ENCODE results near the gene BCO1. TPM values are rescaled to one million over a fixed set of nuclear protein-coding genes. Genes with fewer than 3 reads are reported as not detected.

BCO1 gene
- total RNA-seq, 1 donor from 2014 or later, result not detected

DNA sequence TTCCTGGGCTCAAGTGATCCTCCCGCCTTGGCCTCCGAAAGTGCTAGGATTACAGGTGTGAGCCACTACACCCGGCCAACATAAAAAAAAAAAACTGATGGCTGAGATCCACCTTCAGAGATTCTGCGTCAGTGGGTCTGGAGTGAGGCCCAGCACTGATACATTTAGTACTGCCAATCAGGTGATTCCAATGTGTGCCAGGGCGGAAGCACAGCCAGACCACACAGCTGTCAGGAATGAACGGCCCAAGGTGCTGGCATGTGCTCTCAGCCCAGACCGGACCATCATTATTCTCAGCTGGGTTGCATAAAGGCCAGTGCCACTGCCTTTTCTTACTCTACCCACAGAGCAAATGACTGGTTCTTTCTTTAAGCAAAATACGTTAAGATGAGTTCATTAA lies 1.2 kb upstream of the BCO1 start:
- intact Hi-C loops (cut with DNase I), result no loop called here
- no peaks in the 10 kb centered on the region for H3K4me1 ChIP-seq
- H3K27me3 ChIP-seq, result no peaks in the 10 kb centered on the region
- no peak for DNase-seq (ENCODE audit: low spot score in 2 of 2)
- TF ChIP-seq CTCF (IDR thresholded peaks at IDR 0.05), result no peak
- H3K36me3 ChIP-seq, result no peaks in the 10 kb centered on the region
- no peak overlapping the region for H3K27ac ChIP-seq
- no peaks in the 10 kb centered on the region for H3K9me3 ChIP-seq
- no peak overlapping the region for H3K4me3 ChIP-seq

DNA sequence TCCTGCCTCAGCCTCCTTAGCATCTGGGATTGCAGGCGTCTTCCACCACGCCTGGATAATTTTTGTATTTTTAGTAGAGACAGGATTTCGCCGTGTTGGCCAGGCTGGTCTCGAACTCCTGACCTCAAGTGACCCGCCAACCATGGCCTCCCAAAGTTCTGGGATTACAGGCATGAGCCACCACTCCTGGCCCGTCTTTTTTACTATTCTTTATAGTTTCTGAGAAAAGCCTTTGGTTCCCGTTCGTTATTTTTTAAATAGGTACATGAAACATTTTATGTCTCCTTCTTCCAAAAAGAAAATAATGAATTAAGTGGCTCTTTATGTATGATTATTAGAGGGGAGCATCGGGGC lies 570 bp upstream of the BCO1 start:
- intact Hi-C loops (cut with DNase I), result no loop called here
- Histone ChIP-seq H3K4me3 (no peak overlapping the region), H3K27ac (no peak overlapping the region), H3K9me3 (no peaks in the 10 kb centered on the region), H3K36me3 (no peaks in the 10 kb centered on the region), H3K27me3 (no peaks in the 10 kb centered on the region), H3K4me1 (no peaks in the 10 kb centered on the region)
- no peak for TF ChIP-seq CTCF (IDR thresholded peaks at IDR 0.05)
- no peak for DNase-seq (ENCODE audit: low spot score in 2 of 2)

GRCh38 chr16:81239367-81240121 lies 1.1 kb downstream of the BCO1 start:
- Histone ChIP-seq H3K4me3 (no peak overlapping the region), H3K27ac (no peak overlapping the region), H3K27me3 (no peaks in the 10 kb centered on the region), H3K4me1 (no peaks in the 10 kb centered on the region), H3K36me3 (no peaks in the 10 kb centered on the region), H3K9me3 (no peaks in the 10 kb centered on the region)
- DNase-seq (ENCODE audit: low spot score in 2 of 2), result no peak
- intact Hi-C loops (cut with DNase I), result no loop called here
- TF ChIP-seq CTCF (IDR thresholded peaks at IDR 0.05), result no peak

- Histone ChIP-seq H3K4me3 (no peak overlapping the region), H3K27ac (no peak overlapping the region), H3K4me1 (no peaks in the 10 kb centered on the region), H3K36me3 (no peaks in the 10 kb centered on the region), H3K27me3 (no peaks in the 10 kb centered on the region), H3K9me3 (no peaks in the 10 kb centered on the region)
- intact Hi-C loops (cut with DNase I), result no loop called here
- DNase-seq (ENCODE audit: low spot score in 2 of 2), result no peak
- no peak for TF ChIP-seq CTCF (IDR thresholded peaks at IDR 0.05)
These were observed 3.2 kb downstream of the BCO1 start for GRCh38 chr16:81241706-81242105.

- no peak for TF ChIP-seq CTCF (IDR thresholded peaks at IDR 0.05)
- H3K4me3 ChIP-seq, result no peak overlapping the region
- H3K27me3 ChIP-seq, result no peaks in the 10 kb centered on the region
- intact Hi-C loops (cut with DNase I), result no loop called here
- H3K27ac ChIP-seq, result no peak overlapping the region
- no peaks in the 10 kb centered on the region for H3K4me1 ChIP-seq
- DNase-seq (ENCODE audit: low spot score in 2 of 2), result no peak
- H3K9me3 ChIP-seq, result no peaks in the 10 kb centered on the region
- no peaks in the 10 kb centered on the region for H3K36me3 ChIP-seq
These were observed 4.6 kb downstream of the BCO1 start for GRCh38 chr16:81242977-81243618.
